GM12891 (cell line): ENCODE data around the gene SENP5.

Experiments used
- PAX5 ChIP-seq: IDR thresholded peaks from 2 replicates; pipeline ENCODE4 v1.6.1; 2011; ENCODE audit warnings: low read length, moderate library complexity, mild to moderate bottlenecking; ENCODE audit not compliant: insufficient read depth, severe bottlenecking
- POLR2A ChIP-seq: IDR thresholded peaks from 2 replicates; pipeline ENCODE4 v1.6.1; 2011; ENCODE audit warnings: low read depth, low read length, control low read depth
- POLR2AphosphoS5 ChIP-seq: IDR thresholded peaks from 2 replicates; pipeline ENCODE4 v1.6.1; 2011; ENCODE audit warnings: low read depth, low read length, control low read depth
- POU2F2 ChIP-seq: IDR thresholded peaks from 2 replicates; pipeline ENCODE4 v1.6.1; 2011; ENCODE audit warnings: low read depth, mild to moderate bottlenecking, control low read depth, low read length, moderate library complexity
- SPI1 ChIP-seq: IDR thresholded peaks from 2 replicates; pipeline ENCODE4 v1.6.1; 2011; ENCODE audit warnings: low read depth, low read length, control low read depth
- TAF1 ChIP-seq: IDR thresholded peaks from 2 replicates; pipeline ENCODE4 v1.6.1; 2011; ENCODE audit warnings: low read depth, low read length, control low read depth

GRCh38 chr3:196970547-196971093 lies 102.9 kb downstream of the SENP5 start:
- TF ChIP-seq POLR2A (no peak), TAF1 (no peak), POLR2AphosphoS5 (no peak), SPI1 (no peak), PAX5 (no peak), POU2F2 (0 out of 2 replicates have a peak, but pooled peaks have one; percentile 12)
